ENCODE results near the gene UFSP1. TPM values are rescaled to one million over a fixed set of nuclear protein-coding genes. Genes with fewer than 3 reads are reported as not detected.

The UFSP1 gene
- total and polyA plus RNA-seq, 10 of the 15 experiments (the other 5 are each of a cell fraction or from before 2014, with no cell fraction given): 0.14 to 10.6 (median 2.8) TPM

- no peaks in the 10 kb centered on the region for H4K20me1 ChIP-seq (ENCODE audit: control insufficient read depth, insufficient read depth)
- no TSS peak for BruUV-seq (replicated peaks)
- 34% methylated on average over 13 of the region's 13 CpGs for WGBS (ENCODE audit: insufficient coverage, insufficient replicate concordance, low lambda C conversion rate, missing lambda C conversion rate)
- H3K36me3 ChIP-seq (ENCODE audit: control insufficient read depth in 2 of 2, insufficient read depth in 2 of 2, low read length in 1 of 2): no peaks in the 10 kb centered on the region
- H3K4me1 ChIP-seq (ENCODE audit: control insufficient read depth, insufficient read depth, low read length): peaks cover 7% of the 10 kb centered on the region
- in situ Hi-C loops (cut with MboI): no loop called here
- no peak overlapping the region for H3K4me2 ChIP-seq (ENCODE audit: control insufficient read depth, insufficient read depth)
- FAIRE-seq (no peak), ATAC-seq (no peak), DNase-seq (ENCODE audit: low read depth, low spot score) (no peak)
- no peak overlapping the region for H3K4me3 ChIP-seq
- no peaks in the 10 kb centered on the region for H3K79me2 ChIP-seq (ENCODE audit: control insufficient read depth, insufficient read depth, low read length)
- no peak overlapping the region for H2AFZ ChIP-seq (ENCODE audit: control insufficient read depth, low read depth, low read length)
- TF ChIP-seq CTCF (IDR thresholded peaks at IDR 0.05 in 2 of 3, conservative IDR thresholded peaks at IDR 0.05 in 1 of 3; ENCODE audit: control insufficient read depth in 2 of 3, extremely low read depth in 1 of 3, insufficient read depth in 1 of 3, low read depth in 3 of 3, low read length in 3 of 3) (no peak), MAX (IDR thresholded peaks at IDR 0.05; ENCODE audit: low read depth, low read length) (no peak), MTA3 (IDR thresholded peaks at IDR 0.05; ENCODE audit: borderline replicate concordance, low read length) (no peak), ZNF274 (IDR thresholded peaks at IDR 0.05; ENCODE audit: insufficient read depth, insufficient read length) (no peak), SMAD5 (IDR thresholded peaks at IDR 0.05; ENCODE audit: low read depth) (no peak), RUNX3 (IDR thresholded peaks at IDR 0.05; ENCODE audit: low read length) (no peak), EZH2 (IDR thresholded peaks at IDR 0.05; ENCODE audit: borderline replicate concordance, control insufficient read depth, low read depth, low read length) (no peak), GATAD2B (conservative IDR thresholded peaks at IDR 0.05; ENCODE audit: low read depth) (no peak), WRNIP1 (IDR thresholded peaks at IDR 0.05; ENCODE audit: borderline replicate concordance, low read depth, low read length) (no peak), ZNF384 (IDR thresholded peaks at IDR 0.05; ENCODE audit: borderline replicate concordance, low read depth, low read length) (no peak), PKNOX1 (IDR thresholded peaks at IDR 0.05) (no peak), EGR1 (IDR thresholded peaks at IDR 0.05; ENCODE audit: borderline replicate concordance in 1 of 2, low read depth in 2 of 2, low read length in 2 of 2) (no peak)
- POLR2A ChIA-PET: no interaction called here
- CTCF ChIA-PET: interaction anchor here (0.6 to 5.5 kb wide), 8 partner anchors 12 to 241 kb away, joined by 3 to 40 read pairs (median 4); no protein-coding TSS in a partner anchor
- H3K9me3 ChIP-seq (replicated peaks; ENCODE audit: control insufficient read depth, insufficient read depth, low read length): no peaks in the 10 kb centered on the region
- intact Hi-C loops (cut with micrococcal nuclease; ENCODE audit: unreplicated experiment): loop anchor here (1.0 kb wide), 1 partner anchor 161 kb away; no protein-coding TSS in a partner anchor
- RAD21 ChIA-PET (ENCODE audit: unreplicated experiment): interaction anchor here (1.5 kb wide), 1 partner anchor 161 kb away, joined by 4 read pairs; no protein-coding TSS in a partner anchor
- H3K27ac ChIP-seq (ENCODE audit: control insufficient read depth, insufficient read depth): no peak overlapping the region
- H3K9ac ChIP-seq (ENCODE audit: control insufficient read depth, insufficient read depth, low read length): no peak overlapping the region
- H3K27me3 ChIP-seq (replicated peaks in 1 of 2; ENCODE audit: control insufficient read depth in 2 of 2, insufficient read depth in 2 of 2, low read length in 1 of 2): peaks cover 6 to 7% of the 10 kb centered on the region in 2 experiments
- SMC1A ChIA-PET (ENCODE audit: uncharacterized antibody, unreplicated experiment): interaction anchor here (0.6 to 2.9 kb wide), 3 partner anchors 161 to 1082 kb away, joined by 3 to 12 read pairs (median 3); no protein-coding TSS in a partner anchor
Observed at GRCh38 chr7:100897772-100898454, 8.4 kb upstream of the UFSP1 start.
